ENCODE measurements around the gene SLC35F1.

The SLC35F1 gene

GRCh38 chr6:118280210-118280609 is 373.1 kb downstream of the SLC35F1 start:
- DNase-seq (ENCODE audit: low read depth), result no peak

GRCh38 chr6:118281291-118281690 is 374.2 kb downstream of the SLC35F1 start:
- DNase-seq (ENCODE audit: low read depth), result no peak

GRCh38 chr6:118283766-118284165 is 376.7 kb downstream of the SLC35F1 start:
- DNase-seq (ENCODE audit: low read depth), result no peak

GRCh38 chr6:118284736-118285360 is 377.8 kb downstream of the SLC35F1 start:
- no peak for DNase-seq (ENCODE audit: low read depth)

GRCh38 chr6:118285791-118286190 is 378.7 kb downstream of the SLC35F1 start:
- DNase-seq (ENCODE audit: low read depth), result no peak

- DNase-seq (ENCODE audit: low read depth), result no peak
These were observed 381.5 kb downstream of the SLC35F1 start for GRCh38 chr6:118288355-118289124.

- no peak for DNase-seq (ENCODE audit: low read depth)
These were observed 385.5 kb downstream of the SLC35F1 start for GRCh38 chr6:118292558-118292957.

- no peak for DNase-seq (ENCODE audit: low read depth)
These were observed 387.8 kb downstream of the SLC35F1 start for GRCh38 chr6:118294906-118295305.

- DNase-seq (ENCODE audit: low read depth), result no peak
These were observed 388.3 kb downstream of the SLC35F1 start for GRCh38 chr6:118295336-118295735.

- no peak for DNase-seq (ENCODE audit: low read depth)
These were observed 389.3 kb downstream of the SLC35F1 start for GRCh38 chr6:118296129-118296901.

- DNase-seq (ENCODE audit: low read depth), result no peak
These were observed 390.8 kb downstream of the SLC35F1 start for GRCh38 chr6:118297821-118298220.

- DNase-seq (ENCODE audit: low read depth), result no peak
These were observed 391.7 kb downstream of the SLC35F1 start for GRCh38 chr6:118298476-118299427.

- no peak for DNase-seq (ENCODE audit: low read depth)
These were observed 392.4 kb downstream of the SLC35F1 start for GRCh38 chr6:118299457-118299856.

- no peak for DNase-seq (ENCODE audit: low read depth)
These were observed 397.3 kb downstream of the SLC35F1 start for GRCh38 chr6:118304321-118304720.

GRCh38 chr6:118305081-118305480 is 398.0 kb downstream of the SLC35F1 start:
- no peak for DNase-seq (ENCODE audit: low read depth)

- no peak for DNase-seq (ENCODE audit: low read depth)
These were observed 399.6 kb downstream of the SLC35F1 start for GRCh38 chr6:118306392-118307238.

- no peak for DNase-seq (ENCODE audit: low read depth)
These were observed 400.5 kb downstream of the SLC35F1 start for GRCh38 chr6:118307581-118307980.

- DNase-seq (ENCODE audit: low read depth), result no peak
These were observed 402.5 kb downstream of the SLC35F1 start for GRCh38 chr6:118309337-118310093.

GRCh38 chr6:118313208-118313607 is 406.1 kb downstream of the SLC35F1 start:
- DNase-seq (ENCODE audit: low read depth), result no peak

GRCh38 chr6:118313762-118314161 is 406.7 kb downstream of the SLC35F1 start:
- no peak for DNase-seq (ENCODE audit: low read depth)

All from GM04503 (cell line).